SK-N-SH (cell line): ENCODE measurements around the gene EFCAB12. TPM values are rescaled to one million over a fixed set of nuclear protein-coding genes. Genes with fewer than 3 reads are reported as not detected.

ENCODE experiments used
- CTCF ChIA-PET: fragments of 300-600, 350-600 bp; formaldehyde crosslinking; extraction: SDS; loops from one replicate; lab custom pipeline; 2021; lab: Yijun Ruan, JAX
- POLR2A ChIA-PET: fragments of 350-600 bp; sonication (Branson Sonifier 250); formaldehyde crosslinking; extraction: SDS; loops from one replicate; lab custom pipeline; 2020; ENCODE audit warnings: antibody characterized with exemption, inconsistent platforms; lab: Yijun Ruan, JAX
- DNase-seq: peaks from one replicate; pipeline ENCODE4 v3.0.0; 2012
- H2AFZ ChIP-seq: fragments of 200-600 bp; sonication (generic); 2 replicates; pipeline ENCODE4 v1.8.1; 2016; ENCODE audit warnings: antibody characterized with exemption, mild to moderate bottlenecking, low read depth
- H3F3A ChIP-seq: fragments of 200-600 bp; sonication (generic); replicated peaks from 2 replicates; pipeline ENCODE3; 2016; ENCODE audit warnings: antibody characterized with exemption, mild to moderate bottlenecking; ENCODE audit not compliant: insufficient read depth
- H3K27ac ChIP-seq, 2 experiments: fragments of 200-500 bp in 1 of 2; fragments of 200-600 bp in 1 of 2; sonication (Bioruptor generic) in 1 of 2; sonication (generic), shearing (Covaris generic) in 1 of 2; 2 replicates each; pipeline versions ENCODE4 v1.5.1 to v1.6.1; 2014 to 2016; ENCODE audit warnings: low read depth in 2 of 2, inconsistent platforms in 1 of 2, low read length in 1 of 2, mild to moderate bottlenecking in 1 of 2, mixed read lengths in 1 of 2
- H3K27me3 ChIP-seq: fragments of 200-600 bp; sonication (generic), shearing (Covaris generic); 2 replicates; pipeline ENCODE4 v1.6.1; 2016; ENCODE audit warnings: mixed run types; ENCODE audit not compliant: insufficient read depth
- H3K36me3 ChIP-seq, 2 experiments: fragments of 200-500 bp in 1 of 2; fragments of 200-600 bp in 1 of 2; sonication (Bioruptor generic) in 1 of 2; sonication (generic) in 1 of 2; replicated peaks in 1 of 2; 2 replicates each; pipeline versions ENCODE3 to v1.5.1; 2014 to 2016; ENCODE audit warnings: low read length in 1 of 2, mild to moderate bottlenecking in 1 of 2; ENCODE audit not compliant: insufficient read depth in 2 of 2, control insufficient read depth in 1 of 2
- H3K4me1 ChIP-seq, 2 experiments: fragments of 200-500 bp in 1 of 2; fragments of 200-600 bp in 1 of 2; sonication (Bioruptor generic) in 1 of 2; sonication (generic), shearing (Covaris generic) in 1 of 2; 2 replicates each; pipeline versions ENCODE4 v1.5.1 to v1.6.1; 2014 to 2016; ENCODE audit warnings: low read depth in 1 of 2, low read length in 1 of 2, mixed run types in 1 of 2; ENCODE audit not compliant: insufficient read depth in 2 of 2, control insufficient read depth in 1 of 2
- H3K4me2 ChIP-seq: fragments of 200-600 bp; sonication (generic), shearing (Covaris generic); 2 replicates; pipeline ENCODE4 v1.6.1; 2017; ENCODE audit warnings: mixed run types
- H3K4me3 ChIP-seq, 2 experiments: fragments of 200-500 bp in 1 of 2; fragments of 200-600 bp in 1 of 2; sonication (Bioruptor generic) in 1 of 2; sonication (generic), shearing (Covaris generic) in 1 of 2; 2 replicates each; pipeline versions ENCODE4 v1.5.1 to v1.8.1; 2014 to 2016; ENCODE audit warnings: low read depth in 2 of 2, inconsistent platforms in 1 of 2, low read length in 1 of 2, mild to moderate bottlenecking in 1 of 2, mixed read lengths in 1 of 2, moderate library complexity in 1 of 2
- H3K79me2 ChIP-seq: fragments of 200-600 bp; sonication (generic); 2 replicates; pipeline ENCODE4 v1.8.1; 2017; ENCODE audit warnings: mild to moderate bottlenecking; ENCODE audit not compliant: insufficient read depth
- H3K9ac ChIP-seq: fragments of 200-600 bp; sonication (generic); 2 replicates; pipeline ENCODE4 v1.6.1; 2017; ENCODE audit warnings: mixed run types
- H3K9me2 ChIP-seq: fragments of 200-600 bp; sonication (generic); 2 replicates; pipeline ENCODE4 v1.6.1; 2017; ENCODE audit warnings: mixed run types
- H3K9me3 ChIP-seq: fragments of 200-600 bp; sonication (generic); 2 replicates; pipeline ENCODE4 v1.6.1; 2017; ENCODE audit warnings: mixed run types, mild to moderate bottlenecking, moderate library complexity
- H4K20me1 ChIP-seq: fragments of 200-600 bp; sonication (generic); 2 replicates; pipeline ENCODE4 v1.6.1; 2017; ENCODE audit warnings: mild to moderate bottlenecking, mixed run types; ENCODE audit not compliant: insufficient read depth
- CHD2 ChIP-seq: fragments of 150-350 bp; IDR thresholded peaks from 2 replicates; pipeline ENCODE4 v1.6.1; 2018; ENCODE audit warnings: low read length; ENCODE audit not compliant: partially characterized antibody
- ELF1 ChIP-seq: IDR thresholded peaks from 2 replicates; pipeline ENCODE4 v1.4.0; 2012
- EP300 ChIP-seq, 2 experiments: IDR thresholded peaks; 2 replicates each; pipeline versions ENCODE4 v1.4.0 to v1.6.1; 2012; ENCODE audit warnings: borderline replicate concordance in 1 of 2, low read depth in 1 of 2, low read length in 1 of 2
- FOXJ3 ChIP-seq: sonication (generic); formaldehyde crosslinking; IDR thresholded peaks from 2 replicates; pipeline ENCODE4 v1.5.1; 2020; ENCODE audit warnings: mild to moderate bottlenecking, missing genetic modification reagents
- FOXM1 ChIP-seq: IDR thresholded peaks from 2 replicates; pipeline ENCODE4 v1.4.0; 2012; ENCODE audit warnings: low read depth, mild to moderate bottlenecking
- GABPA ChIP-seq: IDR thresholded peaks from 2 replicates; pipeline ENCODE4 v1.4.0; 2012; ENCODE audit warnings: low read depth, mild to moderate bottlenecking
- GATA2 ChIP-seq: sonication (generic); formaldehyde crosslinking; IDR thresholded peaks from 2 replicates; pipeline ENCODE4 v1.5.0; 2020; ENCODE audit warnings: mild to moderate bottlenecking, missing genetic modification reagents
- JUND ChIP-seq: IDR thresholded peaks from 2 replicates; pipeline ENCODE4 v1.4.0; 2012
- MEF2A ChIP-seq: IDR thresholded peaks from 2 replicates; pipeline ENCODE4 v1.4.0; 2012; ENCODE audit warnings: low read depth, borderline replicate concordance
- NRF1 ChIP-seq: IDR thresholded peaks from 2 replicates; pipeline ENCODE4 v1.6.1; 2012; ENCODE audit warnings: low read depth, mild to moderate bottlenecking, low read length
- PBX3 ChIP-seq: IDR thresholded peaks from 2 replicates; pipeline ENCODE4; 2012
- RAD21 ChIP-seq: IDR thresholded peaks from 2 replicates; pipeline ENCODE4 v1.6.1; 2012; ENCODE audit warnings: mild to moderate bottlenecking, low read length
- RCOR1 ChIP-seq: fragments of 150-350 bp; IDR thresholded peaks from 2 replicates; pipeline ENCODE4 v1.6.1; 2017; ENCODE audit warnings: antibody characterized with exemption, low read length
- REST ChIP-seq: IDR thresholded peaks from 2 replicates; pipeline ENCODE4 v1.6.1; 2012; ENCODE audit warnings: mild to moderate bottlenecking, low read depth, low read length, moderate library complexity
- RFX5 ChIP-seq: IDR thresholded peaks from 2 replicates; pipeline ENCODE4 v1.6.1; 2012; ENCODE audit warnings: mild to moderate bottlenecking, improper control_type of control experiment, low read length
- RXRA ChIP-seq: IDR thresholded peaks from 2 replicates; pipeline ENCODE4 v1.4.0; 2012; ENCODE audit warnings: low read depth, mild to moderate bottlenecking, borderline replicate concordance
- SIN3A ChIP-seq: IDR thresholded peaks from 2 replicates; pipeline ENCODE4 v1.6.1; 2012; ENCODE audit warnings: low read depth, mild to moderate bottlenecking, low read length, moderate library complexity, borderline replicate concordance
- SMC3 ChIP-seq: IDR thresholded peaks from 2 replicates; pipeline ENCODE4 v1.6.1; 2012; ENCODE audit warnings: low read depth, low read length, improper control_type of control experiment
- TEAD4 ChIP-seq: IDR thresholded peaks from 2 replicates; pipeline ENCODE4 v1.4.0; 2012; ENCODE audit warnings: mild to moderate bottlenecking, borderline replicate concordance; ENCODE audit not compliant: insufficient read depth
- USF2 ChIP-seq: fragments of 150-350 bp; IDR thresholded peaks from 2 replicates; pipeline ENCODE4 v1.6.1; 2017; ENCODE audit warnings: antibody characterized with exemption, low read length, low read depth, borderline replicate concordance
- whole genome bisulfite sequencing: methylation state at CpG from one replicate; pipeline ENCODE4 v1.1.6; 2017; ENCODE audit warnings: low lambda C conversion rate; 5-methylcytosine and 5-hydroxymethylcytosine counted together
- polyA plus RNA-seq, 3 experiments: library from polyadenylated mRNA; depleted of rRNA; stranded (reverse); fragments of >200 nt; gene quantifications; 2 replicates each; pipeline ENCODE4 v1.2.3, GENCODE V29; 2012

Gene EFCAB12
- polyA plus RNA-seq, 1 of the 3 experiments (the other 2 are of a cell fraction): 0.38 TPM

GRCh38 chr3:129453732-129454131 is 25.3 kb upstream of the EFCAB12 start (continued):
- TF ChIP-seq FOXM1: no peak
- no peak for TF ChIP-seq NRF1

GRCh38 chr3:129449279-129450115 is 21.1 kb upstream of the EFCAB12 start:
- Histone ChIP-seq H3K4me1 (peaks cover 0 to 3% of the 10 kb centered on the region in 2 experiments; a peak in 2 of 4 replicates), H3K9me2 (no peaks in the 10 kb centered on the region), H3K9ac (no peak overlapping the region), H3K27me3 (no peaks in the 10 kb centered on the region), H2AFZ (no peak overlapping the region), H4K20me1 (no peaks in the 10 kb centered on the region), H3K4me3 (no peak overlapping the region), H3K27ac (no peak overlapping the region), H3K9me3 (no peaks in the 10 kb centered on the region), H3K79me2 (peaks cover 19% of the 10 kb centered on the region), H3K36me3 (peaks cover 16 to 20% of the 10 kb centered on the region in 2 experiments), H3F3A (peaks cover 3% of the 10 kb centered on the region), H3K4me2 (no peak overlapping the region)
- TF ChIP-seq RXRA: no peak
- no peak for TF ChIP-seq CHD2
- no peak for TF ChIP-seq FOXJ3 (CRISPR knock-in tag)
- no peak for TF ChIP-seq PBX3
- TF ChIP-seq MEF2A: no peak
- no peak for TF ChIP-seq TEAD4
- no peak for TF ChIP-seq RFX5
- 90% methylated on average over 5 of the region's 5 CpGs for WGBS
- no peak for DNase-seq
- CTCF ChIA-PET: no interaction called here
- POLR2A ChIA-PET: no interaction called here

GRCh38 chr3:129448186-129448895 is 19.9 kb upstream of the EFCAB12 start:
- CTCF ChIA-PET: interaction anchor here (0.6 kb wide), 1 partner anchor 478 kb away, joined by 3 read pairs; no protein-coding TSS in a partner anchor
- 95% methylated on average over 18 of the region's 18 CpGs for WGBS
- TF ChIP-seq EP300 (IDR thresholded peaks at IDR 0.05; ENCODE audit: borderline replicate concordance in 1 of 2, low read depth in 1 of 2, low read length in 1 of 2) (no peak), USF2 (no peak), SIN3A (no peak), SMC3 (no peak), GABPA (no peak), REST (no peak), GATA2 (CRISPR knock-in tag) (no peak), CHD2 (no peak), RCOR1 (no peak), TEAD4 (no peak), ELF1 (no peak), NRF1 (no peak), JUND (no peak), RAD21 (no peak)

More at GRCh38 chr3:129448186-129448895, 19.9 kb upstream of the EFCAB12 start:
- no peaks in the 10 kb centered on the region for H4K20me1 ChIP-seq
- H3K4me2 ChIP-seq: no peak overlapping the region
- peaks cover 4% of the 10 kb centered on the region in 2 experiments; a peak in 2 of 4 replicates for H3K4me1 ChIP-seq
- H3F3A ChIP-seq: no peaks in the 10 kb centered on the region
- H2AFZ ChIP-seq: no peak overlapping the region
- no peak overlapping the region for H3K4me3 ChIP-seq
- no peaks in the 10 kb centered on the region for H3K27me3 ChIP-seq
- H3K27ac ChIP-seq: no peak overlapping the region
- H3K36me3 ChIP-seq: peaks cover 6 to 18% of the 10 kb centered on the region in 2 experiments
- H3K9ac ChIP-seq: no peak overlapping the region
- H3K9me2 ChIP-seq: no peaks in the 10 kb centered on the region
- no peaks in the 10 kb centered on the region for H3K9me3 ChIP-seq
- H3K79me2 ChIP-seq: peaks cover 27% of the 10 kb centered on the region
- POLR2A ChIA-PET: no interaction called here
- DNase-seq: no peak
